Central memory CD8-positive, alpha-beta T cell (primary cell): ENCODE measurements around the gene BPIFA3.
"Not testable (repeated sequence)": the region's sequence is repeated elsewhere in the genome, so short reads cannot be mapped to it uniquely, and the experiment has no call there.

Experiments
- ATAC-seq: fragments of 150-1000 bp; cut with Tn5 transposase; replicated peaks from 2 replicates; pipeline ENCODE4 v1.10.0; 2022; ENCODE audit warnings: mild to moderate bottlenecking, moderate FRiP score, moderate number of reproducible peaks; ENCODE audit not compliant: poor library complexity, severe bottlenecking; ENCODE audit errors: extremely low read depth
- DNase-seq, 2 donors: peaks; one replicate each; pipeline ENCODE4 v3.0.0; 2021; ENCODE audit warnings: low spot score in 2 of 2
- H3K27ac Mint-ChIP-seq: one replicate; pipeline ENCODE4 v1.8.0; 2022; ENCODE audit warnings: low read depth, mild to moderate bottlenecking, moderate library complexity, mixed read lengths
- H3K27me3 Mint-ChIP-seq: one replicate; pipeline ENCODE4 v1.8.0; 2022; ENCODE audit warnings: mixed read lengths
- H3K36me3 Mint-ChIP-seq: one replicate; pipeline ENCODE4 v1.8.0; 2022; ENCODE audit warnings: mild to moderate bottlenecking, moderate library complexity, mixed read lengths; ENCODE audit not compliant: insufficient read depth
- H3K4me1 Mint-ChIP-seq: one replicate; pipeline ENCODE4 v1.8.0; 2022; ENCODE audit warnings: mixed read lengths
- H3K4me3 Mint-ChIP-seq: one replicate; pipeline ENCODE4 v1.8.0; 2022; ENCODE audit warnings: mild to moderate bottlenecking, moderate library complexity, mixed read lengths
- H3K9me3 Mint-ChIP-seq: one replicate; pipeline ENCODE4 v1.8.0; 2022; ENCODE audit warnings: mixed read lengths

BPIFA3 gene

DNA sequence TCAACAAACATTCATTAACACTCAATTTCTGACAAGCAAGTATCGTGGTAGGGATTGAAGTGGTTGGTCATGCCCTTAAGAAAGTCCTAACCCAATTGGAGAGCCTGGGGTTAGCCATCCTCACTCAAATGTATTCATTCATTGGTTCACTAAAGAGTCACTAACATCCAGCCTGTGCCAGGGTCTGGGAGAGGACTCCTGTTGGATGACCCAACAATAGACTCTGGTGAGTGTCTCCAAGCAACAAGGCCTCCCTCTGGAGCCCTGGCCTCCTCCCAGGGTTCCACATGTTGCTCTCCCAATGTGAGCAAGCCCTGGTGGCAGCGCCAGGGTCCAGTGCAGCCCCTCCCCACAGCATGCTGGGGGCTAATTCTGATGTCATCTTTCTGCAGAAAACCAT lies at the start of gene BPIFA3:
TSS of gene BPIFA3 (plus strand) at position 301 of the 400 bp plus-strand sequence. CDS start 185 bp downstream, outside the sequence.
- H3K9me3 Mint-ChIP-seq: no peaks in the 10 kb centered on the region
- H3K27ac Mint-ChIP-seq: no peak within 1 kb of the TSS
- peaks cover 86% of the 10 kb centered on the region for H3K27me3 Mint-ChIP-seq
- H3K4me3 Mint-ChIP-seq: no peak within 1 kb of the TSS
- peaks cover 2% of the 10 kb centered on the region for H3K36me3 Mint-ChIP-seq
- H3K4me1 Mint-ChIP-seq: no peaks in the 10 kb centered on the region
- no peak for DNase-seq
- ATAC-seq: no peak

GRCh38 chr20:33167859-33168258 lies 49.3 kb upstream of the BPIFA3 start, which contains the start of gene BPIFA2:
Gene BPIFA2 (plus strand): TSS chr20:33168159. CDS start chr20:33169146, 987 bp downstream.
- ATAC-seq (no peak), DNase-seq (no peak)
- Mint-ChIP-seq H3K27ac (no peak within 1 kb of the TSS), H3K36me3 (no peaks in the 10 kb centered on the region), H3K4me3 (no peak within 1 kb of the TSS), H3K27me3 (peaks cover 58% of the 10 kb centered on the region), H3K9me3 (peaks cover 8% of the 10 kb centered on the region), H3K4me1 (no peaks in the 10 kb centered on the region)

DNA sequence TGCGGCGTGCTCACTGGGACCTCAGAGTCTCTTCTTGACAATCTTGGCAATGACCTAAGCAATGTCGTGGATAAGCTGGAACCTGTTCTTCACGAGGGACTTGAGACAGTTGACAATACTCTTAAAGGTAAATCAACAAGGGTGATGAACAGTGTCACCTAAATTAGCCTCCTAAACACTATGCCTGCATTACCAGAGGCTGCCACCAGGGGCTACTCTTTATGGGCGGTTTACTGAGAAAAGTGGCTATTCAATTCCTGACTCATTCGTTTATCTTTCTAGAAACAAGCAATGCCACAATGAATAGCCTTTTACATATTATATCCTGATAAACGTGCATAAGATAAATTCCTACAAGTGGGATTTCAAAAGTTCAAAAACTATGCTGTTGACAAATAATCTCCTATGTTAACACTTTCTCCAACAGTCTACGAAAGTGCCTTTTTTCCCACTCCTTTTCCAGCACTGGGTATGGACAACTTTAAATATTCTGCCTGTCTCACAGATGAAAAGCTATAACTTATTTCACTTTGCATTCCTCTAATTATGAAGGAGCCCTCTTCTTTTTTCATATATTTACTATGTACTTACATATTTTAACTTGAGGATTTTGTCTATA lies 47.9 kb upstream of the BPIFA3 start:
- peaks cover 8% of the 10 kb centered on the region for H3K9me3 Mint-ChIP-seq
- no peaks in the 10 kb centered on the region for H3K4me1 Mint-ChIP-seq
- peaks cover 48% of the 10 kb centered on the region for H3K27me3 Mint-ChIP-seq
- H3K27ac Mint-ChIP-seq: no peak overlapping the region
- H3K4me3 Mint-ChIP-seq: no peak overlapping the region
- no peak for DNase-seq
- H3K36me3 Mint-ChIP-seq: no peaks in the 10 kb centered on the region
- ATAC-seq: no peak

- H3K27ac Mint-ChIP-seq: no peak overlapping the region
- H3K4me3 Mint-ChIP-seq: no peak overlapping the region
- peaks cover 30% of the 10 kb centered on the region for H3K27me3 Mint-ChIP-seq
- peaks cover 8% of the 10 kb centered on the region for H3K9me3 Mint-ChIP-seq
- no peaks in the 10 kb centered on the region for H3K36me3 Mint-ChIP-seq
- no peaks in the 10 kb centered on the region for H3K4me1 Mint-ChIP-seq
- no peak for ATAC-seq
- no peak for DNase-seq
Measured at GRCh38 chr20:33172781-33173180, 44.4 kb upstream of the BPIFA3 start.

DNA sequence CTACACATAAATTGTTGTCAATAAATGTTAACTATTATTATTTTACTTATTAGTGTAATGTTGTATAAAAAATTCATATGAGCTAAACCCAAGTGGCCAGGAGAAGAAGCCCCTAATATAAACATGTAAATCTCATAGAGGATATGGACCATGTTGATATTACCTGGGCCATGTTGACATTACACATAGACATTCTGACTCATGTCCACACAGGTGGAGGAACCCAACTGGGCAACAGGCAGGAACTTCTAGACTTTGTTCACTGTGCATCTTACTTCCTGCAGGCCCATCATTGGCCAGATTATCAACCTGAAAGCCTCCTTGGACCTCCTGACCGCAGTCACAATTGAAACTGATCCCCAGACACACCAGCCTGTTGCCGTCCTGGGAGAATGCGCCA lies 42.0 kb upstream of the BPIFA3 start:
- ATAC-seq (no peak), DNase-seq (no peak)
- Mint-ChIP-seq H3K27ac (no peak overlapping the region), H3K4me3 (no peak overlapping the region), H3K27me3 (peaks cover 17% of the 10 kb centered on the region), H3K9me3 (no peaks in the 10 kb centered on the region), H3K36me3 (no peaks in the 10 kb centered on the region), H3K4me1 (no peaks in the 10 kb centered on the region)

DNA sequence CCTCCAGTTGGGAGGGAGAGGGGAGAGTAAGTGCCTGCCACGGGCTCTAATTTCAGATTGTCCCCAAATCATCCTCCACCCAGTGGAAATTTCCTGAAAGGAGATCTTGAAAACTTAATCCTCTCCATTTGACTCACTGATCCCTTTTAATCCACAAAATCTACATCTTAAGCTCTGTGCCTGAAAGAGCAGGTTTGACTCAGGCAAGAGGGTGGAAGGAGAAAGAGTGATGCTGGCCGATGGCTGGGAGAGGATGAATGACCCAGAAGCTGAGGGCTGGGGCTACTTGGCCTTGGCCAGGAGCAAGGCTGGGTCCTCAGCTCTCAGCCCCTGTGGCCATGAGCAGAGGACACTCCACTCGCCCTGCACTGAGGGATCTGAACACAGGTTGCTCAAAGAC lies 41.1 kb upstream of the BPIFA3 start:
- Mint-ChIP-seq H3K4me1 (no peaks in the 10 kb centered on the region), H3K27me3 (peaks cover 10% of the 10 kb centered on the region), H3K4me3 (no peak overlapping the region), H3K9me3 (no peaks in the 10 kb centered on the region), H3K27ac (no peak overlapping the region), H3K36me3 (no peaks in the 10 kb centered on the region)
- ATAC-seq (no peak), DNase-seq (no peak)

GRCh38 chr20:33177866-33178265 lies 39.3 kb upstream of the BPIFA3 start:
- H3K4me3 Mint-ChIP-seq: no peak overlapping the region
- H3K36me3 Mint-ChIP-seq: no peaks in the 10 kb centered on the region
- peaks cover 9% of the 10 kb centered on the region for H3K27me3 Mint-ChIP-seq
- H3K4me1 Mint-ChIP-seq: no peaks in the 10 kb centered on the region
- ATAC-seq: no peak
- no peak for DNase-seq
- H3K9me3 Mint-ChIP-seq: no peaks in the 10 kb centered on the region
- no peak overlapping the region for H3K27ac Mint-ChIP-seq

DNA sequence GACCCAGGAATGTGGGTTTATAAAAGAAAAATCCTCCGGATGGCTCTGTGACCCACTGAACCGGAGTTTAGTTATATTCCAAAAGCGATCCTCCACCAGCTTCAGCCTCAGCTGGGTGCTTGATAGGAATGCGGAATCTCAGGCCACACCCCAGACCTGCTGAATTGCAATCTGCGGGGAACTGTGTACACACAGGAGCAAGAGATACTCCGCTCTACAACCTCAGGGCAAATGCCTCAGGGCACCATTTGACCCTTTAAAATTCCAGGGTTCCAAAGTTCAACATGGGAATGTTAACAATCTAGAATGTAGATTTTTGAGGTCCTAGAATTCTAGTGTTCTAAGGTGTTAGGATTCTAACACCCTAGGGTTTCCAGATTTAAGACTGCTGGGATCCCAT lies 38.4 kb upstream of the BPIFA3 start:
- H3K4me1 Mint-ChIP-seq: no peaks in the 10 kb centered on the region
- ATAC-seq: no peak
- no peak for DNase-seq
- peaks cover 18% of the 10 kb centered on the region for H3K27me3 Mint-ChIP-seq
- H3K36me3 Mint-ChIP-seq: no peaks in the 10 kb centered on the region
- H3K4me3 Mint-ChIP-seq: no peak overlapping the region
- no peaks in the 10 kb centered on the region for H3K9me3 Mint-ChIP-seq
- H3K27ac Mint-ChIP-seq: no peak overlapping the region

DNA sequence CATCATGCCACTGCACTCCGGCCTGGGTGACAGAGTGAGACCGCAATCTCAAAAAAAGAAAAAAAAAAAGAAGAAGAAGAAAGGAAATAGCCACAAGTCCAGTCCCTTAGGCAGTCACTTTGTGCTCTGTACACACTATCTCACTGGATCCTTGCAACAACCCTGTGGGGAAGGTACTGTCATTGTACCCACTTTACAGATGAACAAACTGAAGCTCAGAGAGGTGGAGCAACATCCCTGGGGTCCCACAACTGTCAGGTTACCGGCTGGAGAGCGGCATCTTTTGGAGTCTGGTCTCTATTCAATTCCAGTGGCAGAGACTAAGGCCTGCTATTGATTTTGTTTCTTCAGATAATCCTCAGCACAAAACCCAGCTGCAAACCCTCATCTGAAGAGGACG lies 37.0 kb upstream of the BPIFA3 start:
- Mint-ChIP-seq H3K27ac (no peak overlapping the region), H3K4me3 (no peak overlapping the region), H3K9me3 (no peaks in the 10 kb centered on the region), H3K27me3 (peaks cover 20% of the 10 kb centered on the region), H3K36me3 (no peaks in the 10 kb centered on the region), H3K4me1 (no peaks in the 10 kb centered on the region)
- ATAC-seq (no peak), DNase-seq (no peak)

DNA sequence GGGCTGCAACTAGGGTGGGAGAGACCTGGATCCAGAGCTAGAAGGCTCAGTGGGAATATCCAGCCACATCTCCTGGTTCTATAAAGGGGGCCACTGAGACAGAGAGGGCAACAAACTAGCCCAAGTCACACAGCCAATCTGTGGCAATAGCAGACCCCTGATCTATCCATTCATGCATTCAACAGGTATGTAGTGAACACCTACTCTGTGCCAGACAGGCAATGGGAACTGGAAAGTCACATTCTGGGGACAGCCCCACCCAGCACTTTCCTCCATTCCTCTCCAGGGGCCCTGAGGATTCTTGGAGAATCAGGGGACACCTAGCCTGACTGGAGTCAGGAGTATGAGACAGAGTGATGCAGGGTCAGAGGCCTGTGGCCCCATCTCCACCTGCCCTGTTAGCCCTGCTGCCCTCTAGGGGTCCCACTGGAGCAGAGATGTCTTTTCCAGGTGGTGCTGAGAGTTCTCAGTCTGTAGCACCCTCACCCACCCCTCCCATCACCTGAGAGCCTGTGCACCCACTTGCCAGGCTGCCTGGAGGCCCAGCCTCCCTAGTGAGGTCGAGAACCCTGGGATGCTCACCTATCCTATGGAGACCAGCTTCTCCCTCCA lies 35.6 kb upstream of the BPIFA3 start:
- Mint-ChIP-seq H3K4me3 (no peak overlapping the region), H3K4me1 (no peaks in the 10 kb centered on the region), H3K36me3 (no peaks in the 10 kb centered on the region), H3K27me3 (peaks cover 20% of the 10 kb centered on the region), H3K27ac (no peak overlapping the region), H3K9me3 (no peaks in the 10 kb centered on the region)
- ATAC-seq (no peak), DNase-seq (no peak)

GRCh38 chr20:33183312-33183711 lies 33.8 kb upstream of the BPIFA3 start:
- Mint-ChIP-seq H3K36me3 (no peaks in the 10 kb centered on the region), H3K4me3 (no peak overlapping the region), H3K9me3 (no peaks in the 10 kb centered on the region), H3K27me3 (peaks cover 20% of the 10 kb centered on the region), H3K27ac (no peak overlapping the region), H3K4me1 (no peaks in the 10 kb centered on the region)
- no peak for ATAC-seq
- no peak for DNase-seq

DNA sequence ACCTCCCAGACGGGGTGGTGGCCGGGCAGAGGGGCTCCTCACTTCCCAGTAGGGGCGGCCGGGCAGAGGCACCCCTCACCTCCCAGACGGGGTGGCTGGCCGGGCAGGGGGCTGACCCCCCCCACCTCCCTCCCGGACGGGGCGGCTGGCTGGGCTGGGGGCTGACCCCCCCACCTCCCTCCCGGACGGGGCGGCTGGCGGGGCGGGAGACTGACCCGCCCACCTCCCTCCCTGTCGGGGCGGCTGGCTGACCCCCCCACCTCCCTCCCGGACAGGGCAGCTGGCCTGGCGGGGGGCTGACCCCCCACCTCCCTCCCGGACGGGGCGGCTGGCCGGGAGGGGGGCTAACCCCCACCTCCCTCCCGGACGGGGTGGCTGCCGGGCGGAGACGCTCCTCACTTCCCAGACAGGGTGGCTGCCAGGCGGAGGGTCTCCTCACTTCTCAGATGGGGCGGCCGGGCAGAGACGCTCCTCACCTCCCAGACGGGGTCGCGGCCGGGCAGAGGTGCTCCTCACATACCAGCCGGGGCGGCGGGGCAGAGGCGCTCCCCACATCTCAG lies 32.0 kb upstream of the BPIFA3 start:
- ATAC-seq, H3K36me3 Mint-ChIP-seq, H3K9me3 Mint-ChIP-seq, H3K4me1 Mint-ChIP-seq, H3K27ac Mint-ChIP-seq, DNase-seq, H3K4me3 Mint-ChIP-seq: not testable (repeated sequence)
- peaks cover 21% of the 10 kb centered on the region for H3K27me3 Mint-ChIP-seq

- Mint-ChIP-seq H3K27ac (no peak overlapping the region), H3K36me3 (peaks cover 3% of the 10 kb centered on the region), H3K9me3 (no peaks in the 10 kb centered on the region), H3K27me3 (peaks cover 31% of the 10 kb centered on the region), H3K4me1 (no peaks in the 10 kb centered on the region), H3K4me3 (no peak overlapping the region)
- DNase-seq (no peak), ATAC-seq (no peak)
Measured at GRCh38 chr20:33187491-33187890, 29.7 kb upstream of the BPIFA3 start.
